MM.1S (cell line): ENCODE measurements around the gene GOLGA8J.
"Not testable (repeated sequence)": the region's sequence is repeated elsewhere in the genome, so short reads cannot be mapped to it uniquely, and the experiment has no call there.

Source experiments
- CTCF ChIP-seq: fragments of 300-600 bp; sonication (generic); IDR thresholded peaks from 2 replicates; pipeline ENCODE4 v1.5.1; 2016; ENCODE audit warnings: antibody characterized with exemption, low read length, mixed read lengths
- EZH2 ChIP-seq: fragments of 300-600 bp; sonication (generic); optimal IDR thresholded peaks from 2 replicates; pipeline ENCODE3; 2017; ENCODE audit warnings: low read depth, mild to moderate bottlenecking, antibody characterized with exemption, low read length, mixed read lengths

- TF ChIP-seq CTCF, EZH2: not testable (repeated sequence)
Observed at GRCh38 chr15:30130066-30130465, 47.3 kb downstream of the GOLGA8J start.
